Left lung (tissue), 10 donors: ENCODE data around the gene CPA3. TPM values are rescaled to one million over a fixed set of nuclear protein-coding genes. Genes with fewer than 3 reads are reported as not detected.

Experiments
- ATAC-seq: fragments of 200-7000 bp; cut with Tn5 transposase; one replicate; pipeline ENCODE4 v1.9.1; 2020; ENCODE audit warnings: moderate library complexity
- DNase-seq, 4 donors: peaks; one replicate each; pipeline ENCODE4 v3.0.0-alpha.2; 2013 to 2020
- H3K27ac ChIP-seq, 2 donors: fragments of 200-600 bp; sonication (generic) in 1 of 2; one replicate each; pipeline versions ENCODE4 v1.5.0 to v1.8.0; 2020 to 2021
- H3K27me3 ChIP-seq, 2 donors: fragments of 200-600 bp; sonication (generic) in 1 of 2; one replicate each; pipeline versions ENCODE4 v1.5.0 to v1.8.0; 2020 to 2021
- H3K36me3 ChIP-seq, 2 donors: fragments of 200-600 bp; sonication (generic) in 1 of 2; one replicate each; pipeline versions ENCODE4 v1.5.0 to v1.8.0; 2020 to 2021
- H3K4me1 ChIP-seq, 2 donors: fragments of 200-600 bp; one replicate each; pipeline ENCODE4 v1.8.0; 2021
- H3K4me3 ChIP-seq, 2 donors: fragments of 200-600 bp; sonication (generic) in 1 of 2; one replicate each; pipeline versions ENCODE4 v1.5.0 to v1.8.0; 2020 to 2021; ENCODE audit warnings: mild to moderate bottlenecking in 1 of 2
- H3K9me3 ChIP-seq, 2 donors: fragments of 200-600 bp; sonication (generic) in 1 of 2; one replicate each; pipeline versions ENCODE4 v1.5.0 to v1.8.0; 2020 to 2021
- intact Hi-C, 2 donors: fragments of 100-400 bp; cut with DNase I; formaldehyde crosslinking; loops; one replicate each; pipeline versions ENCODE4 v1.11.2 to v1.14.2; 2022
- polyA plus RNA-seq, 6 donors: library from polyadenylated mRNA; unstranded; fragments of 120-200 nt; gene quantifications; one replicate each; pipeline ENCODE4 v1.2.1, GENCODE V29; 2013; ENCODE audit not compliant: insufficient read length in 6 of 6
- total RNA-seq, 2 donors: library from RNA; stranded (reverse); fragmentation: NEBNext Ultra II Directional; extraction: Animal tissue kit (Norgen Biotek cat#: 25700); gene quantifications; one replicate each; pipeline ENCODE4 v1.2.1, GENCODE V29; 2021
- TF ChIP-seq, protein P1 (sequence below), 2 donors: fragments of 200-600 bp; sonication (generic) in 1 of 2; IDR thresholded peaks; one replicate each; pipeline versions ENCODE4 v1.5.0 to v1.8.0; 2021; ENCODE audit warnings: antibody characterized with exemption in 2 of 2
- donor health status: DM: no; HTN: yes; CAD: no.
- donor health status: DM: no; HTN: no; CAD: no.

The CPA3 gene
- total and polyA plus RNA-seq, 8 donors, result 0.24 to 15.2 (median 0.40) TPM

DNA sequence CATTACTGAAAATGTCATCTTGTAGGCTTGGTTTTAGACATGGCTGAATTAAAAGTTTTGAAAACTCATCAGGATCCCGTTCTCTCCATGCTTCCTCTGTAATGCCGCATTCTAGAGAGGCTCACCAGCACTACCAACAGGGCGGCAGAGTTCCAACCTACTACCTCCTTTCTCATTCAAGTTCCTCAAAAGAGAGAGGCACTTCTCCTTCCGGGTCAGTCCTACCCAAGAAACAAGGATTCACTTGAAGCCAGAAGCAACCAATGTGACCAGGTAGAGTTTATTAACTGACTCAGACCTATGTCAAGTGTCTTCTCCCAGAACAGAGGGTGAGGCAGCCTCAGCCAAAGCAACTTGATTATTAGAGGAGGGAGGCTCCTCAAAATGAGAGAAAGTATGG is 66.5 kb downstream of the CPA3 start:
- no peaks in the 10 kb centered on the region for H3K36me3 ChIP-seq
- TF ChIP-seq, protein P1, sequence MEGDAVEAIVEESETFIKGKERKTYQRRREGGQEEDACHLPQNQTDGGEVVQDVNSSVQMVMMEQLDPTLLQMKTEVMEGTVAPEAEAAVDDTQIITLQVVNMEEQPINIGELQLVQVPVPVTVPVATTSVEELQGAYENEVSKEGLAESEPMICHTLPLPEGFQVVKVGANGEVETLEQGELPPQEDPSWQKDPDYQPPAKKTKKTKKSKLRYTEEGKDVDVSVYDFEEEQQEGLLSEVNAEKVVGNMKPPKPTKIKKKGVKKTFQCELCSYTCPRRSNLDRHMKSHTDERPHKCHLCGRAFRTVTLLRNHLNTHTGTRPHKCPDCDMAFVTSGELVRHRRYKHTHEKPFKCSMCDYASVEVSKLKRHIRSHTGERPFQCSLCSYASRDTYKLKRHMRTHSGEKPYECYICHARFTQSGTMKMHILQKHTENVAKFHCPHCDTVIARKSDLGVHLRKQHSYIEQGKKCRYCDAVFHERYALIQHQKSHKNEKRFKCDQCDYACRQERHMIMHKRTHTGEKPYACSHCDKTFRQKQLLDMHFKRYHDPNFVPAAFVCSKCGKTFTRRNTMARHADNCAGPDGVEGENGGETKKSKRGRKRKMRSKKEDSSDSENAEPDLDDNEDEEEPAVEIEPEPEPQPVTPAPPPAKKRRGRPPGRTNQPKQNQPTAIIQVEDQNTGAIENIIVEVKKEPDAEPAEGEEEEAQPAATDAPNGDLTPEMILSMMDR (IDR thresholded peaks at IDR 0.05), result no peak
- ATAC-seq, result no peak

DNA sequence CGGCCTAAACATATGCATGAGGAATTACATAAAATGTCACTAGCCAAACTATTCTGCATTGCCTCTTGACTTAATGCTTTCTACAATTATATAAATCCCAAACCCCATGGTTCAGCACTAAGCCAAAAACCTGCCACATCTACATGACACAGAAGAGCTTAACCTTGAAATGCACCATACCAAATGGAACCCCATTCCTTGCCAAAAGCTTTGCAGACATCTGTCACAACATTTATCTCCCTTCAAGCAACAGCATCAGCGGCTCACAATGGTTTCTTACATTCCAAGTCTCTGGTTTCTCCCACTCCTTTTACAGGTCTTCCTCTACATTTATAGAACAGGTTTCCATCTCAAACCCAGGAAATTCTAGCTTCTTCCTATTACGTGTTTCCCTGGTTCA is 67.9 kb downstream of the CPA3 start:
- H3K27ac ChIP-seq, result no peak overlapping the region

More for the DNA sequence above, 66.5 kb downstream of the CPA3 start:
- intact Hi-C loops, result no loop called here
- H3K27ac ChIP-seq, result no peak overlapping the region
- no peak for DNase-seq
- no peaks in the 10 kb centered on the region for H3K27me3 ChIP-seq
- no peaks in the 10 kb centered on the region for H3K4me1 ChIP-seq
- no peaks in the 10 kb centered on the region for H3K9me3 ChIP-seq
- no peak overlapping the region for H3K4me3 ChIP-seq

GRCh38 chr3:148937467-148938255 is 72.6 kb downstream of the CPA3 start:
- H3K27me3 ChIP-seq, result no peaks in the 10 kb centered on the region
- H3K27ac ChIP-seq, result no peak overlapping the region
- intact Hi-C loops, result no loop called here
- H3K4me3 ChIP-seq, result no peak overlapping the region
- no peaks in the 10 kb centered on the region for H3K4me1 ChIP-seq
- H3K36me3 ChIP-seq, result no peaks in the 10 kb centered on the region
- DNase-seq (no peak), ATAC-seq (no peak)
- H3K9me3 ChIP-seq, result no peaks in the 10 kb centered on the region
- TF ChIP-seq, protein P1 (IDR thresholded peaks at IDR 0.05), result no peak

More for the DNA sequence above, 67.9 kb downstream of the CPA3 start:
- no peaks in the 10 kb centered on the region for H3K4me1 ChIP-seq
- TF ChIP-seq, protein P1 (IDR thresholded peaks at IDR 0.05), result no peak
- DNase-seq (no peak), ATAC-seq (no peak)
- H3K4me3 ChIP-seq, result no peak overlapping the region
- no peaks in the 10 kb centered on the region for H3K9me3 ChIP-seq
- intact Hi-C loops, result no loop called here
- H3K36me3 ChIP-seq, result no peaks in the 10 kb centered on the region
- H3K27me3 ChIP-seq, result no peaks in the 10 kb centered on the region

- H3K9me3 ChIP-seq, result no peaks in the 10 kb centered on the region
- intact Hi-C loops, result no loop called here
- H3K36me3 ChIP-seq, result no peaks in the 10 kb centered on the region
- TF ChIP-seq, protein P1 (IDR thresholded peaks at IDR 0.05), result no peak
- ATAC-seq, result no peak
- no peak overlapping the region for H3K27ac ChIP-seq
- no peaks in the 10 kb centered on the region for H3K4me1 ChIP-seq
- no peak overlapping the region for H3K4me3 ChIP-seq
- H3K27me3 ChIP-seq, result no peaks in the 10 kb centered on the region
- no peak for DNase-seq
Measured at GRCh38 chr3:148938306-148938705, 73.2 kb downstream of the CPA3 start.

GRCh38 chr3:148938936-148939335 is 73.8 kb downstream of the CPA3 start:
- no peaks in the 10 kb centered on the region for H3K9me3 ChIP-seq
- no peak overlapping the region for H3K4me3 ChIP-seq
- no peaks in the 10 kb centered on the region for H3K27me3 ChIP-seq
- no peaks in the 10 kb centered on the region for H3K4me1 ChIP-seq
- DNase-seq (no peak), ATAC-seq (no peak)
- TF ChIP-seq, protein P1 (IDR thresholded peaks at IDR 0.05), result no peak
- H3K36me3 ChIP-seq, result no peaks in the 10 kb centered on the region
- intact Hi-C loops, result no loop called here
- H3K27ac ChIP-seq, result no peak overlapping the region
